HG03558 (cell line): ENCODE measurements around the gene SERTAD1.

ENCODE experiments used
- ATAC-seq: cut with Tn5 transposase; IDR thresholded peaks from one replicate; pipeline ENCODE4 v1.9.1; 2021; ENCODE audit warnings: moderate number of reproducible peaks; ENCODE audit not compliant: unreplicated experiment; ENCODE audit errors: extremely low read depth

Gene SERTAD1

GRCh38 chr19:40381321-40381720 is 44.5 kb downstream of the SERTAD1 start:
- no peak for ATAC-seq

- no peak for ATAC-seq
These were observed 45.4 kb downstream of the SERTAD1 start for GRCh38 chr19:40380199-40381037.

- no peak for ATAC-seq
These were observed 46.2 kb downstream of the SERTAD1 start for GRCh38 chr19:40379446-40380198.

DNA sequence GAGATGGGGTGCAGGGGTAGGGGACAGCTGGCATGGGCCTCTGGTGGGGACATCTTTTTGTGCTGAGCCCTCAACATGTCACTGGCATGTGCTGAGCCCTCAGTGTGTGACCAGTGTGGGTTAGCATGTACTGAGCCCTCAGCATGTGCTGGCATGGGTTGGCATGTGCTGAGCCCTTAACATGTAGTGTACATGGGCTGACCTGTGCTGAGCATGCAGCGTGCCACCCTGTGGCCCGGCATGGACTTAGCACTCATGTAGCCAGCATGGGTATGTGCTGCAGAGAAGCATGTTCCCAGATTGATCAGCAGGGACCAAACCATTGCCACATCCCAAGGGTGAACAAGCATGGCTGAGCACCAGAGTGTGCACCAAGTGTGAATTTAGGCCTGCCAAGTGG is 47.3 kb downstream of the SERTAD1 start:
- no peak for ATAC-seq

- ATAC-seq = no peak
These were observed 47.9 kb downstream of the SERTAD1 start for GRCh38 chr19:40377876-40378385.

GRCh38 chr19:40376286-40376862 is 49.4 kb downstream of the SERTAD1 start:
- ATAC-seq = no peak

DNA sequence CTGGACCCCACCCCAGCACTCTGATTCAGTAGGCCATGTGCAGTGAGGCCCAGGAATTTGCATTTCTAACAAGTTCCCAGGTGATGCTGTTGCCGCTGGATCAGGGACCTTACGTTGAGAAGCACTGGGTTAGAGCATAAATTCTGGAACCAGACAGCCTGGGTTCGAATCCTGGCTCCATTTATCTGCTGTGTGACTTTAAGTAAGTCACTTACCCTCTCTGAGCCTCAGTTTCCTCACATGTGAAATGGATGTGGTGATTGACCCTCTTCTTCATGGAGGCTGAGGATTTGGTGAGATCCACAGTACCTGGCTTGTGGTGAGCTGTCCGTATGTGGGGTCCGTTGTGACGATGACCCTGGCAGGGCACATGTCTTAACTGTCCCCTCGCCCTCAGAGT is 51.7 kb downstream of the SERTAD1 start:
- no peak for ATAC-seq

GRCh38 chr19:40371802-40372122 is 54.0 kb downstream of the SERTAD1 start:
- ATAC-seq = no peak
